NCI-H2107 (cell line): ENCODE results near the gene TTC34.

Experiments used
- DNase-seq: peaks from one replicate; lab custom pipeline; 2025; lab: John Stamatoyannopoulos, UW

Gene TTC34

GRCh38 chr1:2590233-2591141 lies 211.0 kb downstream of the TTC34 start:
- DNase-seq, result no peak

DNA sequence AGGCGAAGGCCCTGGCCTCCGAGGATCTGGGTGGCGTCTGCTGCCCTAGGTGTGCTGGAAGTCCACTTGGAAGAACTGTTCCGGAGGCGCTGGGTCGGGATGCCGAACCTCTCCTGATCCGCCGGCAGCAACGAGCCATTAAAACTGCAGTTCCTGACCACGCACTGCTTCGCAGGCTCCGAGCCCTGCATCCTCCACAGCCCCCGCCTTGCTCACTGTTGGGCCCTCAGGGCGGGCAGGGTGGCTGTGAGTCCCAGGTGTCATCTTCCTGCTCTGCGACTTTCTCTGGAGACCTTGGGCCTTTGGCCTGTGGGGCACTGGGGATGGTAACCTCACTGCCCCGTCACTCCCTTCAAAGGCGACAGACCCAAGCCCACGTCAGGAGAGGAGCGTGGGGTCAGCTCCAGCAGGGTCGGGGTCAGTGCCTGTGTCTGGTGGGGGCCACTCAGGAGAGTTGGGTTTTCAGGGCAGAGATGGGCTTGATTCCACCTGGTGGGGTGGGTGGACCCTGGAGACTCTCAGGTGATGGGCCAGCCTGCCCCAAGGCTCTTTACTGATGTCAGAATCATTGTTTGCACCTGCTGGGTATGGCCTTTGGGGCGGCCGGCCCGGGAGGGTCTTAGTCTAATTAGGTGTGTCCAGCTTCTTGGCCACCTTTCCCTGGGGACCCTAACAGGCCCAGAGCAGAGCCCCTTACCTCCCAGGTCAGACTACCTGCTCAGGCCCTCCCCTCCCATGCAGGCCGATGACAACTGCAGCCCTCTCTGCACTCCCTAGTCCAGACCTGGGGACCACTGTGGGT lies 211.9 kb downstream of the TTC34 start:
- no peak for DNase-seq

GRCh38 chr1:2588661-2589430 lies 212.6 kb downstream of the TTC34 start:
- no peak for DNase-seq

GRCh38 chr1:2587860-2588571 lies 213.5 kb downstream of the TTC34 start:
- no peak for DNase-seq

- no peak for DNase-seq
Measured at GRCh38 chr1:2587071-2587859, 214.2 kb downstream of the TTC34 start.

DNA sequence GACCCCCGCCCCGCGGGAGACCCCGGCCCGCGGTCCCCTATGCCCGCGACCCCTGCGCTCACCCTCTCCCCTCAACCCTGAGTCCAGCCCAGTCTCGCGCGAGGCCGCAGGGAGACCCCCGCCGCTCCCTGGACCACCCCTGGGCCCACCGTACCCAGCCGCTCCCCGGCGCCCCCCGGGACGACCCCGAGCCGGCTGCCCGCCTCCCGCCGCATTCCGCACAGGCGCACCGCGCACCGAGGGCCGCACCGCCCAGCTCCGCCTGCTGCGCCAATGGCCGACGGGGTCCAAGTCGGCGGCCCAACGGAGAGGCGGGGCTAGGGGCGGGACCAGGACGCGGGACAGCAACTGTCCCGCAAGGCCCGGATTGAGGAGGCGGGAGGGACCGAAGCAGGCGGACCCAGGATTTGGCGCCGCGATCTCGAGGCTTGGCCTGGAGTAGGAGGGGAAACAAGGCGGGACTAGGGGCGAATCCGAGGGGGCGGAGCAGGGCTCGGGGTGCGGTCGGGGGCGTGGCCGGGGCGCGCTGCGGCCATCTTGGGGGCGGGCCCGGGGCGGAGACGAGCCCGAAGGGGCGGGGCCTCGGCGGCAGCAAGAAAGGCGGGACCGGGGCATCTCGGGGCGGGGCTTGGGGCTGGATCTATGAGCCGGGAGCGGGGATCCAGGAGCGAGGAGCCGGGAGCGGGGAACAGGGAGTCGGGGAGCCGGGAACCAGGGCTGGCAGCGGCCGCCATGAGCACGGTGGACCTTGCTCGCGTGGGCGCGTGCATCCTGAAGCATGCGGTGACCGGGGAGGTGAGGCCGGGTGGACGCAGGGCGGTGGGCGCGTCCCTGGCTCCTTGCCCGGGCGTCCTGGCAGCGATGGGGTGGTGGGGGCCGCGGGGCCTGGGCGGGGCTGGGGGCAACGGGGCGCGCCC lies 215.1 kb downstream of the TTC34 start, which contains the start of gene PRXL2B:
TSS of gene PRXL2B (plus strand) at position 624 of the 917 bp plus-strand sequence. CDS start at position 733, 109 bp downstream.
- peak; percentile 50 for DNase-seq
